ENCODE data around the gene BBS4. TPM values are rescaled to one million over a fixed set of nuclear protein-coding genes. Genes with fewer than 3 reads are reported as not detected.

BBS4 gene
- total and polyA plus RNA-seq, 5 donors: 7.0 to 13.8 (median 9.7) TPM

DNA sequence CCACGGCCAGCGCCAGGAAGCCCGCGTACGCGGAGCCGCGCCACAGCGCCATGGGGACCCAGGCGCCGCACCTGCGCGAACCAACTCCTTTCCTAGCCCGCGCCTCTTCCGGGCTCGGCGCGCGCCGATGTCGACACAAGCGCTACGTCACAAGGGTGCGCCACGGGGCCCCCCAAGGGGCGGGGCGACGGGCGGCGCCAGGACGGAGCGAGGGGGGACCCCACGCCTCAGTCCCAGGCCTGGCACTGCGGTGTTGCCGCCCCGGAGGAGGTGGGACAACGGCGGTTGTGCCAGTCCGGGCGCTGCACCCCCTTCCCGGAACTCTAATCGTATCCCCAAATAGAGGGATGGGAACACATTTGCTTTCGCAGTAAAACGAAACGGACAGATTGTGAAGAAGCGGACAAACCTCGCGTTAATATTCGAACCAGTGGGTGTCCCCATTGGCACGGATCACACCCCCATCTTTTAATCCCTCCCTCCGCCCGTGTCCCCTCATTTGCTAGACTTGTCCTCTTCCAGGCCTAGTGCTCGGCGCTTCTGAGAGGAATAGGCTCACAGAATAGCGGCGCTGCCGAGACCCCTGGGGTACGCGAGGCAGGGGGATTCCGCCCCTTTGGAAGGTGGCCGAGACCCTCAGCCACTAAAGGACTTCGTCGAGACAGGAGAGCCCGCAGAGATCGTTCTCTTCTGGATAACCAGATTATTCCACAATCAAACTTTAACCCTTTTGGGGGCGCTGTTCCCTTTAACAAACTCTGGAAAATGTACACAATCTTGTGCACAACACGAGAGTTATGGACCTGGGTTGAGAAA lies 97.8 kb downstream of the BBS4 start, which contains the start of gene ADPGK:
ADPGK (minus strand) TSS at position 119 of the 816 bp plus-strand sequence; CDS start at position 52, 67 bp downstream.
- intact Hi-C loops (cut with DNase I): no loop called here
- H3K9me3 ChIP-seq (ENCODE audit: control insufficient read depth, low read length): no peaks in the 10 kb centered on the region
- peak within 1 kb of the TSS; percentile 53 for H3K4me3 ChIP-seq (ENCODE audit: low read length)
- WGBS: under 1% methylated on average over 68 of the region's 68 CpGs
- H3K27ac ChIP-seq (ENCODE audit: low read length): peak within 1 kb of the TSS; percentile 92
- ATAC-seq (peak; percentile 98), DNase-seq (peak; percentile 92 to 97 (median 96))
- H3K4me1 ChIP-seq (ENCODE audit: control insufficient read depth, insufficient read depth, low read length): peaks cover 7% of the 10 kb centered on the region
- no peaks in the 10 kb centered on the region for H3K27me3 ChIP-seq (ENCODE audit: control insufficient read depth, insufficient read depth)

DNA sequence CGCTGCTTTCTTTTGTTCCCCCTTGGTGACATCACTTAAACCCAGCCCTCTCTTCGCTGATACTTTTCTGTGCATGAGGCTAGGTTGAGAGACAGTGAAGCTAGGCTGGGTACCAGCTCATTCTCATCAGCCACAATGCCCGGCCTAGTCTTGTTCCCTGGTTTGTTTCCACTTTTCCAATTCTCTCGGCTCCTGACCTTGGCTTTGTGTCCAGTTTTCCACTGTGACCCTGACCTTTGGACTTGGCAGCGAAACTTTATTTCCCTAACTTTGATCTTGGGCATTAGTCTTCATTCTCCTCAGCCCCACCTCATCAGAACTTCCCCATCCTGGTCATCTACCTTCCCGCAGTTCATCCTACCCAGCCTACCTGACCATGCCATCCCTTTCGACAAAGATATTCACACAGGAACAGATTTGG lies 98.5 kb downstream of the BBS4 start:
- intact Hi-C loops (cut with DNase I): no loop called here
- peak overlapping the region; percentile 92 for H3K27ac ChIP-seq (ENCODE audit: low read length)
- H3K4me3 ChIP-seq (ENCODE audit: low read length): peak overlapping the region; percentile 53
- H3K4me1 ChIP-seq (ENCODE audit: control insufficient read depth, insufficient read depth, low read length): peaks cover 7% of the 10 kb centered on the region
- peak in 1 of 3 donors; percentile 44 for DNase-seq
- H3K9me3 ChIP-seq (ENCODE audit: control insufficient read depth, low read length): no peaks in the 10 kb centered on the region
- H3K27me3 ChIP-seq (ENCODE audit: control insufficient read depth, insufficient read depth): no peaks in the 10 kb centered on the region
- 45% methylated on average over 7 of the region's 7 CpGs for WGBS
- no peak for ATAC-seq

DNA sequence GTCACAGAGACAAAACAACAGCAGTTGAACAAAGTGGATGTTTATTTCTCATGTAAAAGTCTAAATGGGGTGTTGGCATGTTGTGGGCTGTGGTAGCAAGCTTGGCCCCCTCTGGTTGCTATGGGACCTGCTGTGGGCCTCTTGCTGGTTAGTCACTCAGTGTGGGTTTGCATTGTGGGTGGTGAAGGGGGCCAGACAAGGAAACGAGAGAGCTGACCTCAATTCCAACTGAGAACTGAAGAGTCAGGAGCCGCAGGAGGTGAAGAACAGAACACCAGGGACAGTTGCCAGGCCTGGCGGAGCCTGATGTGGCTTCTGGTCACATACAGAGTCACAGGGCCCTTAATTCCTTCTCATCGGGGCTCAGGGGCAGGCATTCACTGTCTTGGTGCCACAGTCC lies 99.4 kb downstream of the BBS4 start:
- no peak overlapping the region for H3K27ac ChIP-seq (ENCODE audit: low read length)
- H3K4me1 ChIP-seq (ENCODE audit: control insufficient read depth, insufficient read depth, low read length): peaks cover 7% of the 10 kb centered on the region
- no peak overlapping the region for H3K4me3 ChIP-seq (ENCODE audit: low read length)
- H3K27me3 ChIP-seq (ENCODE audit: control insufficient read depth, insufficient read depth): no peaks in the 10 kb centered on the region
- WGBS: 66% methylated on average over 4 of the region's 4 CpGs
- no peaks in the 10 kb centered on the region for H3K9me3 ChIP-seq (ENCODE audit: control insufficient read depth, low read length)
- ATAC-seq (no peak), DNase-seq (peak in 1 of 3 donors; percentile 49)
- intact Hi-C loops (cut with DNase I): no loop called here

DNA sequence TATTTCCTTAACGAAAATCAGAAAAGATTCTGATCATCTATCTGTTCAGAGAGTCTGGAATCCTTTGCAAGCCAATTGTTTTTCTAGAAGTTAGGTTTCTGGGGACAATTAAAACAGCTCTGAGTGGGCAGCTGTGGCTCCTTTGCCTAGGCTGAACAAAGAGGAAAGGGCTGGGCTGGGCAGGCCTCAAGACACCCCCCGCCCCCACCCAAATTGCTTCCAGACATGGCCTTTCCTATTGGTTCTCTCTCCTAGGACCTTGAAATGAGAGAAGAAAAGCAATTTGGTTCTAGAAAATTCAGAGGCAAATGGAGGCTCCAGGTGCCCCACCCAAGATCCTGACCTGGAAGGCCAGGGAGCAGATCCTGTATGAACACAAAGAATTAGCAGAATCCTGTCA lies 99.8 kb downstream of the BBS4 start:
- intact Hi-C loops (cut with DNase I): no loop called here
- no peak overlapping the region for H3K4me3 ChIP-seq (ENCODE audit: low read length)
- 90% methylated on average over 2 of the region's 2 CpGs for WGBS
- H3K9me3 ChIP-seq (ENCODE audit: control insufficient read depth, low read length): no peaks in the 10 kb centered on the region
- DNase-seq: no peak
- no peaks in the 10 kb centered on the region for H3K27me3 ChIP-seq (ENCODE audit: control insufficient read depth, insufficient read depth)
- H3K4me1 ChIP-seq (ENCODE audit: control insufficient read depth, insufficient read depth, low read length): peaks cover 7% of the 10 kb centered on the region
- no peak for ATAC-seq
- no peak overlapping the region for H3K27ac ChIP-seq (ENCODE audit: low read length)

DNA sequence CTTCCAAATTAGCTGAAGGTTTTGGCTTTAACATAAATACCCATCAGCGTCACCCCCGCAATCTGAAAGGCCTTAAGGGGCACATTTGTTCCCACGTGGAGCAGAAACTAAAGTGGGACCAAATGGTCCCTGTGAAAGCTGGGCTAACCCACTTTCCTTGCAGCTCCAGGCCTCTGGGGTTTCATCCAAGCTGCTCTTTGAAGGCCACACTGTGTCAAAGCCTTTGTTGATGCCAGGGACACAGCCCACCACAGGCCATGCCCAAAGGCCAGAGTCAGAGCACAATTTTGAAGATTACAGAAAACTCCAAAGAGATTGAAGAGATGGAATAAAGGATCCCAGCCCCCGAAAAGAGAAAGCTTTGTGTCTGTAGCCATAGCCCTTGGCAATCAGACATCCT lies 100.2 kb downstream of the BBS4 start:
- H3K4me1 ChIP-seq (ENCODE audit: control insufficient read depth, insufficient read depth, low read length): peaks cover 7% of the 10 kb centered on the region
- H3K27ac ChIP-seq (ENCODE audit: low read length): no peak overlapping the region
- no peaks in the 10 kb centered on the region for H3K9me3 ChIP-seq (ENCODE audit: control insufficient read depth, low read length)
- ATAC-seq (no peak), DNase-seq (no peak)
- intact Hi-C loops (cut with DNase I): no loop called here
- WGBS: 91% methylated on average over 4 of the region's 4 CpGs
- no peak overlapping the region for H3K4me3 ChIP-seq (ENCODE audit: low read length)
- no peaks in the 10 kb centered on the region for H3K27me3 ChIP-seq (ENCODE audit: control insufficient read depth, insufficient read depth)

DNA sequence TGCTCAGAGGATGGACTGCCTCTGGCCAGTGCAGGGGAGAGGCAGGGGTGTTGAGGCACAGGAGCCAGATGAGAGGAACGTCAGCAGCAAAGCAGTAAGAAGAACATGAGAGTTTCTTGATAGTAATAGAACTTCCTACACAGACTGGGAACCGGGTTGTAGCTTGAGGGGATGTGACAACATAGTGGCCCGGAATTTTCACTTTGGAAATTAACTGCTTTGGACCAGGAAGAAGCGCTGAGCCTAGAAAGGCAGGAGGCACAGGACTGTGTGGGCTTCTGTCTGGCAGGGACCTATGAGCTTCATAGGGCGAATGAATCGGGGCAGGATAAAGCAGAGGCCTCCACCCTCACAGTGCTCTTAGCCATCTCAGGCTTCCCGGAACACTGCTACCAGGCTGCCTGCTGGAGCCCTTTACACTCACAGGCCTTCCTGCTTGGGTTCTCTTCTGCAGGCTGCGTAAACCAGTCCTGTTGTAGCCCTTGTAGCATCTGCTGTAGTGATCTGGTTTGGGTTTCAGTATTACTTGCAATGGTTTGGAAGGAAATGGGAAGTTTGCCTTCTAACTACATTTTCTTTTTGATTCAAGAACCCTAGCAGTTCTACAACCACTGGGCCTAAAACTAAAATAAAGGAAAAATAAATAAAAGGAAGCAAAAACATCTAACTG lies 100.8 kb downstream of the BBS4 start:
- Histone ChIP-seq H3K27me3 (ENCODE audit: control insufficient read depth, insufficient read depth) (no peaks in the 10 kb centered on the region), H3K4me3 (ENCODE audit: low read length) (no peak overlapping the region), H3K27ac (ENCODE audit: low read length) (no peak overlapping the region), H3K4me1 (ENCODE audit: control insufficient read depth, insufficient read depth, low read length) (peaks cover 7% of the 10 kb centered on the region), H3K9me3 (ENCODE audit: control insufficient read depth, low read length) (no peaks in the 10 kb centered on the region)
- intact Hi-C loops (cut with DNase I): no loop called here
- DNase-seq (no peak), ATAC-seq (no peak)
- 82% methylated on average over 8 of the region's 8 CpGs for WGBS

DNA sequence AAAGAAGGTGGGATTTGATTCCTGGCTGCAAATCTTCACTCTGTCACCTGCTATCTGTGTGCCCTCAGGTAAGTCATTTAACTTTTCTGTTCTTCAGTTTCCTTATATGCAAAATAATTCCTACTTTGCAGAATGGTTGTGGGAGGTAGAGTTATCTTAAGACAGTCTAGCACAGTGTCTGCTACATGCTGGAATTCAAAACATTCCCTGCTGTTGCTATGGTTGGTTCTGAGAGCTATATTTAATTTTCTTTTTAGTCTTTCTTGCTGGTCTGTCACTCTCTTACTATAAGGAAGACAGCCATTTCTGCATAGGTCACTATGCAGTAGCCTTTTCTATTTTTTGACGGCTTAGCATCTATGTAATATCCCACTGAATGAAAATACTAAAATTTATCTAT lies 101.5 kb downstream of the BBS4 start:
- Histone ChIP-seq H3K4me3 (ENCODE audit: low read length) (no peak overlapping the region), H3K27me3 (ENCODE audit: control insufficient read depth, insufficient read depth) (no peaks in the 10 kb centered on the region), H3K27ac (ENCODE audit: low read length) (no peak overlapping the region), H3K9me3 (ENCODE audit: control insufficient read depth, low read length) (no peaks in the 10 kb centered on the region), H3K4me1 (ENCODE audit: control insufficient read depth, insufficient read depth, low read length) (peaks cover 6% of the 10 kb centered on the region)
- DNase-seq (no peak), ATAC-seq (no peak)
- 72% methylated on average over 1 of the region's 1 CpG for WGBS
- intact Hi-C loops (cut with DNase I): no loop called here

Other genes with a start within 250 kb of the BBS4 start
- 100 to 1,000 TPM; 147 to 159 (median 153) TPM for gene ARIH1, start 211.9 kb upstream of the BBS4 start, total RNA-seq
- gene ARIH1, start 211.9 kb upstream of the BBS4 start, polyA plus RNA-seq: 30.5 TPM
- gene GOLGA6B, start 31.5 kb upstream of the BBS4 start, total RNA-seq: not detected
- gene GOLGA6B, start 31.5 kb upstream of the BBS4 start, polyA plus RNA-seq: not detected
- gene HIGD2B, start within 50 bp of the BBS4 start, total RNA-seq: not detected
- gene HIGD2B, start within 50 bp of the BBS4 start, polyA plus RNA-seq: not detected
- gene ADPGK, start 97.6 kb downstream of the BBS4 start, total RNA-seq: 10 to 100 TPM; 17.6 to 21.7 (median 18.1) TPM
- gene ADPGK, start 97.6 kb downstream of the BBS4 start, polyA plus RNA-seq: 12.6 TPM

Measured in right cardiac atrium (tissue), 5 donors.